Aorta (tissue), 5 donors: ENCODE data around the gene NUAK1. TPM values are rescaled to one million over a fixed set of nuclear protein-coding genes. Genes with fewer than 3 reads are reported as not detected.
"Not testable (repeated sequence)": the region's sequence is repeated elsewhere in the genome, so short reads cannot be mapped to it uniquely, and the experiment has no call there.

Source experiments
- ATAC-seq: fragments of 200-7000 bp; cut with Tn5 transposase; one replicate; pipeline ENCODE4 v1.9.1; 2022; ENCODE audit warnings: moderate library complexity; ENCODE audit not compliant: low FRiP score
- DNase-seq, 2 donors: peaks; one replicate each; pipeline ENCODE4 v3.0.0-alpha.2; 2020
- H3K27ac ChIP-seq, 2 donors: one replicate each; pipeline ENCODE4 v1.5.1; 2013; ENCODE audit warnings: low read length in 2 of 2, mild to moderate bottlenecking in 2 of 2, moderate library complexity in 2 of 2, control low read depth in 1 of 2, inconsistent platforms in 1 of 2, low read depth in 1 of 2
- H3K27me3 ChIP-seq, 2 donors: one replicate each; pipeline ENCODE4 v1.6.1; 2013; ENCODE audit warnings: control low read depth in 1 of 2, low read length in 1 of 2, mild to moderate bottlenecking in 1 of 2, moderate library complexity in 1 of 2; ENCODE audit not compliant: insufficient read depth in 2 of 2, control insufficient read depth in 1 of 2
- H3K36me3 ChIP-seq, 2 donors: one replicate each; pipeline ENCODE4 v1.6.1; 2013; ENCODE audit warnings: control low read depth in 1 of 2, low read length in 1 of 2, mild to moderate bottlenecking in 1 of 2; ENCODE audit not compliant: insufficient read depth in 2 of 2, control insufficient read depth in 1 of 2
- H3K4me1 ChIP-seq, 2 donors: one replicate each; pipeline ENCODE4 v1.6.1; 2013; ENCODE audit warnings: low read length in 2 of 2, control low read depth in 1 of 2, mild to moderate bottlenecking in 1 of 2, moderate library complexity in 1 of 2; ENCODE audit not compliant: insufficient read depth in 2 of 2, control insufficient read depth in 1 of 2
- H3K4me3 ChIP-seq, 2 donors: one replicate each; pipeline ENCODE4 v1.5.1; 2013; ENCODE audit warnings: low read length in 2 of 2, control low read depth in 1 of 2, mild to moderate bottlenecking in 1 of 2
- H3K9me3 ChIP-seq: one replicate; pipeline ENCODE4 v1.6.1; 2013; ENCODE audit warnings: mild to moderate bottlenecking, low read length; ENCODE audit not compliant: control insufficient read depth
- WGBS, 2 donors: extraction: QIAGEN DNeasy Blood & Tissue Kit; methylation state at CpG; one replicate each; pipeline ENCODE4 v1.1.7; 2013; 5-methylcytosine and 5-hydroxymethylcytosine counted together
- intact Hi-C, 2 donors: fragments of 100-400 bp; cut with DNase I; formaldehyde crosslinking; loops; one replicate each; pipeline versions ENCODE4 v1.14.2 to v1.15.0; 2022
- polyA plus RNA-seq, 2 donors: library from polyadenylated mRNA; stranded (reverse); fragments of 200-250 nt; gene quantifications; one replicate each; pipeline ENCODE4 v1.2.3, GENCODE V29; 2013
- total RNA-seq, 2 donors: library from RNA; stranded (reverse); fragmentation: NEBNext Ultra II Directional; extraction: Animal tissue kit (Norgen Biotek cat#: 25700); gene quantifications; one replicate each; pipeline ENCODE4 v1.2.1, GENCODE V29; 2021
- donor health status: healthy with polysubstance abuse.
- donor health status: Bipolar disorder and iron deficiency.
- donor health status: DM: no; HTN: no; CAD: no.
- donor health status: DM: no; HTN: no; CAD: no.
- donor health status: DM: yes; HTN: yes; CAD: no.

NUAK1 gene
- total and polyA plus RNA-seq, 4 donors, result 5.3 to 37.7 (median 18.5) TPM

DNA sequence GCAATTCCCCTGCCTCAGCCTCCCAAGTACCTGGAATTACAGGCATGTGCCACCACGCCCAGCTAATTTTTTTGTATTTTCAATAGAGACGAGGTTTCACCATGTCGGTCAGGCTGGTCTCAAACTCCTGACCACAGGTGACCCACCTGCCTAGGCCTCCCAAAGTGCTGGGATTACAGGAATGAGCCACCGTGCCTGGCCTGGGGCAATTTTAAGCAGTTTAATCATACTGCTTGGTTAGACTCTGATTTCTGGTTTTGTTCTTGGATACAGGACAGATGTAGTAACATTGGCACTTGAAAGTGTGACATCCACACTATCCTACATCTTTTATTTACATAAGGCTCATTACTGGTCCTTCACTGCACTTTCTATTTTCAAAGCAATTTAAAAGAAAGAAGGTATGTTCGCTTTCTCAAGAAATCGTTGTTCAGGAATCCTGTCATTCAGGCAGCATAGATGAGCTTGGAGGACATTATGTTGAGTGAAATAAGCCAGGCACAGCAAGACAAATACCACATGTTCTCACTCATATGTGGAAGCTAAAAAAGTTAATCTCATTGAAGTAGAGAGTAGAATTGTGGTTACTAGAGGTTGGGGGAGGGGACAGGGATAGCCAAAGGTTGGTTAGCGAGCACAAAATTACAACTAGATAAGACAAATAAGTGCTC, 4.0 kb upstream of the NUAK1 start:
- Histone ChIP-seq H3K27ac (no peak overlapping the region), H3K9me3 (no peaks in the 10 kb centered on the region), H3K36me3 (no peaks in the 10 kb centered on the region), H3K4me3 (no peak overlapping the region), H3K27me3 (no peaks in the 10 kb centered on the region), H3K4me1 (no peaks in the 10 kb centered on the region)
- intact Hi-C loops, result no loop called here
- 87% methylated on average over 7 of the region's 7 CpGs for WGBS, 2 donors
- no peak for ATAC-seq
- no peak for DNase-seq

DNA sequence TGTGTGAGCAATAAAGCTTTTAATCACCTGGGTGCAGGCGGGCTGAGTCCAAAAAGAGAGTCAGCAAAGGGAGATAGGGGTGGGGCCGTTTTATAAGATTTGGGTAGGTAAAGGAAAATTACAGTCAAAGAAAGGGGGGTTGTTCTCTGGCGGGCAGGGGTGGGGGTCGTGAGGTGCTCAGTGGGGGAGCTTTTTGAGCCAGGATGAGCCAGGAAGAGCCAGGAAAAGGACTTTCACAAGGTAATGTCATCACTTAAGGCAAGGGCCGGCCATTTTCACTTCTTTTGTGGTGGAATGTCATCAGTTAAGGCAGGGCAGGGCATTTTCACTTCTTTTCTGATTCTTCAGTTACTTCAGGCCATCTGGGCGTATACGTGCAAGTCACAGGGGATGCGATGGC, 3.2 kb upstream of the NUAK1 start:
- H3K27me3 ChIP-seq, H3K4me1 ChIP-seq, H3K9me3 ChIP-seq, H3K36me3 ChIP-seq, intact Hi-C loops, H3K4me3 ChIP-seq, DNase-seq, H3K27ac ChIP-seq, ATAC-seq: not testable (repeated sequence)
- 89 to 90% methylated on average over 8 of the region's 8 CpGs for WGBS, 2 donors

DNA sequence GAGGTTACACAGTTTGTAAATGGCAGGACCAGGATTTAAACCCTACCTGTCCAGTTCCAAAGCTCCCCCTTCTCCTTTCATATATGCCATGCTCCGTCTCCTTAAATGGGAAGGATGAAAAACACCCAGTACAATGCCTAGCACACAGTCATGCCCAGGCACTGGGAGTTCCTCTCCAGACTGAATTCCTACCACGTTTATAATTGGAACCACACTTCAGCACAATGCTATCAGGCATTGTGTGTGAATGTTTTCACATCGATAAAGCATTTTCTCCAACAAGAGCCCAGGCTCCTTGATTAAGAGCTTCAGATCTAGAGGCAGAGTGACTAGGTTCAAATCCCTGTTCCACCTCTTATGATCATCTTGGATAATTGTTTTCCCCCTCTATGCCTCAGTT, 2.7 kb upstream of the NUAK1 start:
- no peaks in the 10 kb centered on the region for H3K4me1 ChIP-seq
- intact Hi-C loops, result no loop called here

DNA sequence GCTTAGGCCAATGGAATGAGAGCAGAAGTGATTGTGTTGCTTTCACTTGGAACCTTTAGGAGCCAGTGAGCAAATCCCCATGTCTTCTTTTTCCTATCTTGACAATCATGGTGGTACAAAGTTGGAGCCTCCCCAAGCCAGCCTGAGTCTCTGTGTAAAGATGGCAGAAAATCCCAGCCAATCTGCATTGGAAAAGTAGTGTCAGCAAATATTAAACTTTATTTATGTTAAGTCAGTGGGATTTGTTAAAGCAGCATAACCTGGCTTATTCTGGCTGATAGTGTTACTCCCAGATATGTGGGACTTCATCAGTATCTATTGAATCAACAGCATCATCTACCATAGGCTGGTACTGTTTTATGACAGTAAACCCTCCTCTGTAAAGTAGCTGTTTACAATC, 2.2 kb upstream of the NUAK1 start:
- no peak overlapping the region for H3K4me3 ChIP-seq
- H3K4me1 ChIP-seq, result no peaks in the 10 kb centered on the region
- DNase-seq (no peak), ATAC-seq (no peak)
- intact Hi-C loops, result no loop called here
- H3K36me3 ChIP-seq, result no peaks in the 10 kb centered on the region
- no peak overlapping the region for H3K27ac ChIP-seq
- no peaks in the 10 kb centered on the region for H3K27me3 ChIP-seq
- no peaks in the 10 kb centered on the region for H3K9me3 ChIP-seq

More for the DNA sequence above, 2.7 kb upstream of the NUAK1 start:
- DNase-seq (no peak), ATAC-seq (no peak)
- Histone ChIP-seq H3K4me3 (no peak overlapping the region), H3K27ac (no peak overlapping the region), H3K36me3 (no peaks in the 10 kb centered on the region), H3K27me3 (no peaks in the 10 kb centered on the region), H3K9me3 (no peaks in the 10 kb centered on the region)
- WGBS, 2 donors, result 10 to 22% methylated on average over 3 of the region's 3 CpGs

DNA sequence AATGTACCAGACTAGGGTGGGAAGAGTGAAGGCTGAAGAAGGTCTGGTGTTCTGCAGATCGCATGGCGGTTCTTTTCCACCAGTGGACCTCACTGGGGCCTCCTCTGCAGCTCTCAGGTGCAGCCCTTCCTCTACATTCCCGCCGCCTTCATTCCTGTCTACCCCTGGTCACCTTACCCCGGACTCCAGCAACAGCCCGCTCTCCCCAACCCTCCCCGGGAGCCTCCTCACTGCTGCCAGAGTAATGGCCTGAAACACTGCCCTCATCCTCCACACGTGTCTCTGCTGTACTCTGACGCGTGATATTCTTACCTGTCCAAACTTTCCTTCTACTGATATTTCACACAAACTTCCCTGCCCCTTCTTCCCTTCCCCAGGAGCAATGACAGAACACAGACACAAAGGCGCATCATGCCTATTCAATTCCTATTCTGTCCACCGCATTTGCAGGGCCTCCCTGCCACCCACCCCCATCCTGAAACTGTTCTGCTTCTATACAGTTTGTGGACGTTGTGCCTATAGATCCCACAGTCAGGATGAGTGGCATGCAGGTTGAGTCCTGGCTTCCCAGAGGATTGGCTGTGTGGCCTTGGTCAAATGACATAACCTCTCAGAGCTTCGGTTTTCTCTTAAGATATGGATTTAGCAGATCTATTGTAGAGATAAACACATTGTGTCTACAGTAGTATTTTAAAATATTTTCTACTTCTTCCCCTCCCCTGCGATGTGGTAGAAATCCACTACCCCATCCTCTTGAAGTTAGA, 1.7 kb upstream of the NUAK1 start:
- ATAC-seq (no peak), DNase-seq (no peak)
- Histone ChIP-seq H3K36me3 (no peaks in the 10 kb centered on the region), H3K4me3 (peak overlapping the region; percentile 80 to 83), H3K27me3 (no peaks in the 10 kb centered on the region), H3K4me1 (no peaks in the 10 kb centered on the region), H3K27ac (peak overlapping the region in 1 of 2 donors; percentile 86), H3K9me3 (no peaks in the 10 kb centered on the region)
- intact Hi-C loops, result no loop called here
- WGBS, 2 donors, result 35 to 43% methylated on average over 15 of the region's 15 CpGs

DNA sequence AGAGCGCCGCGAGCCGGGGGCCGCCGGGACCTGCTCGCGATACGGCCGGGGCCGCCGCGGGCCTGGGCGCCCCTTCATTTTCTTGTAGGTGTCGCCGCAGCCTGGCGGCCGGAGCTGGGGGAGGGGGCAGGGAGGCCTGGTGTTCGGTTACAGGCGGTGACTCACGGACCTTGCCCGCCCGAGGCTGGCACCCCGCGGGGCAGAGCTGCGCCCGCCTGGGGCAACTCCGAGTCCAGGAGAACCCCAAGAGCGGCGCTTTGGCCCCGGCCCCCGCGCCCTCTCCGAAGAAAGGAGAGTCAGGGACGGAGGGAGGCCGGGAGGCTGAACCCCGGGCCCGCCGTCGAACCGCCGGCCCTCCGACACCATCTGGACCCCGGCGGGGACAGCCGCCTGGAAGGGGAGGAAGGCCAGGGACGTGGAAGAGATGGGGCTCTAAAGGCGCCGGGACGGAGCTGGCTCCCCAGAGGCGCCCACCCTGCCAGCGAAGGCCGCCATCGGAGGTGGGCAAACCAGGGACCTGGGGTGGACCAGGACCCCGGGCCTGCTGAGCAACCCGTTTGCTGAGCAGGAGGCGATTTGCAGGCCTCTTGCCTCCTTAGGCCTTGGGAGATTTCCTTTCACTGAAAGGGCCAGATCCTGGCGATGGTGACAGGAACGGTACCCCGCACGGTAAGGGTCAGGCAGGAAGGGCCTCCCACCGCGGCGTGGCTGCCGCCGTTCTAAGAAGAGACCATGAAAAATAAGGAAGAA, 843 bp upstream of the NUAK1 start:
- ATAC-seq (peak; percentile 78), DNase-seq (peak; percentile 90 to 95)
- H3K4me3 ChIP-seq, result peak overlapping the region; percentile 80 to 83
- 1% methylated on average over 45 to 66 of the region's 66 CpGs for WGBS, 2 donors
- no peaks in the 10 kb centered on the region for H3K4me1 ChIP-seq
- H3K27me3 ChIP-seq, result no peaks in the 10 kb centered on the region
- H3K27ac ChIP-seq, result peak overlapping the region; percentile 86 to 94
- H3K9me3 ChIP-seq, result no peaks in the 10 kb centered on the region
- intact Hi-C loops, result loop anchor here (5.0 to 10.0 kb wide), 6 partner anchors 47 to 717 kb away; no protein-coding TSS in a partner anchor
- H3K36me3 ChIP-seq, result no peaks in the 10 kb centered on the region

DNA sequence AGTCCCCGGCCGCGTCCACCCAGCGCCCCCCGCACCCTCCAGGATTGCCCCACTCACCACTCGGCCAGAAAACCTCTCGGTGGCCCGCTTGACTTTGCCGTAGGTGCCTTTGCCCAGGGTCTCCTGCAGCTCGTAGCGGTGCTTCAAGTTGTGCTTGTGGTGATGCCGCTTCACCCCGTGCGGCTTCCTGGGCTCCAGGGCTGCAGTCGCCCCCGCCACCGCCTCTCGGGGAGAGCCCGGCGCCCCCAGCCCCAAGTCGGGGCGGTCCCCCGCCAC, 459 bp downstream of the NUAK1 start:
- ATAC-seq (peak; percentile 13), DNase-seq (peak in 1 of 2 donors; percentile 52)
- Histone ChIP-seq H3K36me3 (no peaks in the 10 kb centered on the region), H3K27me3 (no peaks in the 10 kb centered on the region), H3K4me3 (peak overlapping the region; percentile 80 to 83), H3K4me1 (peaks cover 0 to 2% of the 10 kb centered on the region in 2 donors), H3K9me3 (no peaks in the 10 kb centered on the region), H3K27ac (peak overlapping the region; percentile 86 to 94)
- 0 to 1% methylated on average over 13 to 23 of the region's 23 CpGs for WGBS, 2 donors
- intact Hi-C loops, result loop anchor here (5.0 to 10.0 kb wide), 6 partner anchors 46 to 716 kb away; no protein-coding TSS in a partner anchor

DNA sequence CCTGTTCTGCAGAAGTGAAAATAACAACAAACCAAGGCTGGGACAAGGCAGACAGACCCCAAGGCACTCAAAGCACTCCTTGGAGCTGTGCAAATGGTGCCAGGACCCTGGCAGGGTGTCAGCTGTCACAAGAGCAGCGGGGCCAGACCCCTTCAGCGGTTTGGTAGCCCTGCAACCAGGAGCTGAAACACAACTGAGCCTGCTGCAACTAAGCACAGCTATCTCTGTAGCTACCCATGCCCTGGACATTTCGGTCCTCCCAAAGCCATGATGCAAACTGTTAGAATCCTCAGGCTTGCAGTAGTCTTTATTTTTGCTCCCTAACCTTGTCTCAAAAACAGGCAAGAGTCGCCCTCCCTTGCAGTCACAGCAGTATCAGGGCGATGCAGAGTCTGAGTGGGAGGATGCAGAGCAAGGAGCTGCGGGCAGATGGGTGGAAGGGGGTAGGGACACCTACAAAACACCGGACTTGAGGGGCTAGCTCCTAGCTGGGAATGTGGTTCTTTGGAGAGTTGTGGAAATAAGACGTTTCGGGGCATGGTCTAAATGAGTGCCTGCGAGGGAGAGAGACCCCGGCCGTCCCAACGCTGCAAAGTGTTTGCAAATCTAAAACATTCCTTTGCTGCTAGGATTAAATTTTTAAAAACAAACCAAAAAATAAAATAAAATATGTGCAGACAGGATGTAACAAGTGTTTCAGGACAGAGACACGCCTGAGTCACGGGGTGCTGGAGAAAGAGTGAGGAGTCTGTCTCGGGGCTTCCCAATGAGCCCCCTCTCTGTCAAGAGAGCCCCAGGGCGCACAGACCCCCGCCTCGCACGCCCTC, 1.0 kb downstream of the NUAK1 start:
- no peaks in the 10 kb centered on the region for H3K27me3 ChIP-seq
- DNase-seq (no peak), ATAC-seq (peak; percentile 4)
- H3K27ac ChIP-seq, result peak overlapping the region; percentile 86 to 94
- no peaks in the 10 kb centered on the region for H3K36me3 ChIP-seq
- H3K9me3 ChIP-seq, result no peaks in the 10 kb centered on the region
- peaks cover 0 to 7% of the 10 kb centered on the region in 2 donors for H3K4me1 ChIP-seq
- 2 to 4% methylated on average over 20 of the region's 20 CpGs for WGBS, 2 donors
- H3K4me3 ChIP-seq, result peak overlapping the region; percentile 80 to 83
- intact Hi-C loops, result loop anchor here (2.0 to 10.0 kb wide), 8 partner anchors 45 to 715 kb away; no protein-coding TSS in a partner anchor
